Activated effector memory CD4-positive, alpha-beta T cell treated with Interleukin-2 at 50 U/mL for 16 hours (primary cell): ENCODE measurements around the gene MET.
"Not testable (repeated sequence)": the region's sequence is repeated elsewhere in the genome, so short reads cannot be mapped to it uniquely, and the experiment has no call there.

Experiments used
- DNase-seq: peaks from one replicate; pipeline ENCODE4 v3.0.0-alpha.2; 2020

Gene MET

GRCh38 chr7:116671681-116672595 lies at the start of gene MET:
MET (plus strand) TSS chr7:116672196; CDS start chr7:116699085, 26,889 bp downstream.
- DNase-seq, result no peak

GRCh38 chr7:116626886-116627285 lies 45.1 kb upstream of the MET start:
- DNase-seq, result no peak

GRCh38 chr7:116629051-116629463 lies 42.9 kb upstream of the MET start:
- no peak for DNase-seq

GRCh38 chr7:116630357-116630756 lies 41.6 kb upstream of the MET start:
- no peak for DNase-seq

- no peak for DNase-seq
These were observed 40.9 kb upstream of the MET start for GRCh38 chr7:116630932-116631671.

- no peak for DNase-seq
These were observed 40.3 kb upstream of the MET start for GRCh38 chr7:116631676-116632075.

- no peak for DNase-seq
These were observed 39.6 kb upstream of the MET start for GRCh38 chr7:116632384-116632783.

- no peak for DNase-seq
These were observed 38.6 kb upstream of the MET start for GRCh38 chr7:116633131-116633988.

GRCh38 chr7:116636997-116637396 lies 35.0 kb upstream of the MET start:
- DNase-seq, result no peak

GRCh38 chr7:116638592-116638991 lies 33.4 kb upstream of the MET start:
- not testable (repeated sequence) for DNase-seq

GRCh38 chr7:116641551-116642153 lies 30.3 kb upstream of the MET start:
- no peak for DNase-seq

- DNase-seq, result not testable (repeated sequence)
These were observed 28.8 kb upstream of the MET start for GRCh38 chr7:116643148-116643547.

- no peak for DNase-seq
These were observed 27.4 kb upstream of the MET start for GRCh38 chr7:116644628-116645027.

- no peak for DNase-seq
These were observed 24.7 kb upstream of the MET start for GRCh38 chr7:116647290-116647689.

GRCh38 chr7:116647861-116648260 lies 24.1 kb upstream of the MET start:
- no peak for DNase-seq

GRCh38 chr7:116650436-116650835 lies 21.6 kb upstream of the MET start:
- DNase-seq, result no peak

GRCh38 chr7:116652793-116653192 lies 19.2 kb upstream of the MET start:
- no peak for DNase-seq

GRCh38 chr7:116653204-116653603 lies 18.8 kb upstream of the MET start:
- DNase-seq, result no peak

- no peak for DNase-seq
These were observed 18.4 kb upstream of the MET start for GRCh38 chr7:116653646-116654045.

GRCh38 chr7:116659248-116659647 lies 12.7 kb upstream of the MET start:
- DNase-seq, result not testable (repeated sequence)

- DNase-seq, result no peak
These were observed 10.1 kb upstream of the MET start for GRCh38 chr7:116661865-116662264.

- no peak for DNase-seq
These were observed 8.3 kb upstream of the MET start for GRCh38 chr7:116663744-116664143.
